CD4-positive, alpha-beta T cell treated with Interleukin-6 at 100 ng/mL for 8 hours (primary cell): ENCODE results near the gene RCOR3.
"Not testable (repeated sequence)": the region's sequence is repeated elsewhere in the genome, so short reads cannot be mapped to it uniquely, and the experiment has no call there.

Source experiments
- DNase-seq: peaks from one replicate; pipeline ENCODE4 v3.0.0-alpha.2; 2020; ENCODE audit warnings: mixed read lengths, low spot score

RCOR3 gene

GRCh38 chr1:211260141-211261107 lies 1.3 kb downstream of the RCOR3 start:
- DNase-seq = peak; percentile 53

GRCh38 chr1:211261229-211261628 lies 2.1 kb downstream of the RCOR3 start:
- no peak for DNase-seq

- DNase-seq = not testable (repeated sequence)
These were observed 3.9 kb downstream of the RCOR3 start for GRCh38 chr1:211263022-211263421.

- no peak for DNase-seq
These were observed 8.2 kb downstream of the RCOR3 start for GRCh38 chr1:211267204-211267857.

GRCh38 chr1:211279340-211279739 lies 20.2 kb downstream of the RCOR3 start:
- no peak for DNase-seq

DNA sequence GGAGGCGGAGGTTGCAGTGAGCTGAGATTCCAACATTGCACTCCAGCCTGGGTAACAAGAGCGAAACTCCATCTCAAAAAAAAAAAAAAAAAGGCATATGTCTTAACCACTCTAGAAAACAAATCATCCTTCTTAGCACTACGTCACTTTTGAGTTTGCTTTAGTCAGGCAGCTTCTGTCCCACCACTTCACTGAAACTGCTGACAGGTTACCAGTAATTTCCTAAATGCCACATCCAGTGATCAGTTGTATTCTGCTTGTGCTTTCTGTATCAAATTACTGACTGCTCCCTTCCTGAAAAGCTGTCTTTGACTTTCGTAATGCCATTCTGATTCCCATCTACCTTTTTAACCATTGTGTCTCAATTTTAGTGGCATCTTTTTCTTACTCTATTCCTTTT lies 21.7 kb downstream of the RCOR3 start:
- no peak for DNase-seq

- no peak for DNase-seq
These were observed 22.3 kb downstream of the RCOR3 start for GRCh38 chr1:211281320-211282022.

- no peak for DNase-seq
These were observed 22.8 kb downstream of the RCOR3 start for GRCh38 chr1:211282023-211282373.

GRCh38 chr1:211285196-211285595 lies 26.0 kb downstream of the RCOR3 start:
- no peak for DNase-seq

- no peak for DNase-seq
These were observed 28.1 kb downstream of the RCOR3 start for GRCh38 chr1:211287218-211287617.

GRCh38 chr1:211292411-211292810 lies 33.2 kb downstream of the RCOR3 start:
- DNase-seq = no peak

DNA sequence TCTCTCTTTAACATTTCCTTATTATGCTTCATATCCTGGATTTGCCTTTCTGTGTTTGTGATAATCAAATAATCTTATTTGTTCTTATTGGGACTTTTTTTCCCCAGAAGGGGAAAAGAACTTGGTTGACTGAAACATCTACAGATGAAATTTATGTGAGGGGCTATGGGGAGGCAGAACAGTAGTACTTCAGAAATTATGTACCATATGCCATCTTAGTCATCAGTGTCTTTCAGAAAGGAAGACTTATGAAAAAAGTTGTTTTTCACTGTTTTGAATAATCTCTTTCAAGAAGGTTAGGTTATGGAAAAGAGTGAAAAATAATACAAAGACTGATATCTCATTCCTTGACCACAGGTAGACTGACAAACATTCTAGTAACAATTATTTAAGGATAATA lies 37.2 kb downstream of the RCOR3 start:
- DNase-seq = no peak

DNA sequence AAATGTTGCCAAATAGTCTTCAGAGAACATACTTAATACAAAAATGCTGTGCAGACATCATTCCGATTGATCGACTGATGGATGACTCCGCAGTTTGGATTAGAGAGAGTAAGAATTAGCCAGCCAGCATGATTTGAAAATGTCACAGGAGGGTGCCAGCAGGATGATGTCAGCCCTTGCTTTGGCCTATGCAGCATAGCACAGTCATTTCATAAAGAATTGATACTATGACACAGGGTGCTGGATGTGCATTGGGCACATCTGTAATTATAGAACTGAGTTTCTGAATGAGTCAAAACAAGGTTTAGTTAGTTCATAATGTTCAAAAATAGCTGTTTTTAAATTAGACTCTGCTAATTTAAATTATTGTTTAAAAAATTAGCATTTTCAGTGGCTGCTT lies 45.9 kb downstream of the RCOR3 start:
- no peak for DNase-seq

DNA sequence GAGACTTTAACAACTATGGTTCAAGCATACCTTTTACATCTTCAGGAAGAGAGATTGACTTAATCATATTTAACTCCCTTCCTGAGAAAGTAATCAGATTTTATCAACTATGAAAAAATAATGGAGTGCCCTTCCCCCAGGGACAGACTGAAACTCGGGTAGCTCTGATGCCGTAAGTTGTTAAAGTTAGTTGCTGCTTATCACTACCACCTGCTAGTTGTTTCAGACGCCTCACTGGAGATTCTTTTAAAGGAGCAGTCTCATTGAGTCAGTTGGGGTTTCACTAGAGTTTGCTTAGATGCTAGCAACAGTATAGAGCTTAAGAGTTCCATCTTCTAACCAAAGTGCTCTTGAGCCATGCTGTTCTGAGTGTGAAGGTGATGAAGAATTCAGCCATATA lies 50.5 kb downstream of the RCOR3 start:
- no peak for DNase-seq

DNA sequence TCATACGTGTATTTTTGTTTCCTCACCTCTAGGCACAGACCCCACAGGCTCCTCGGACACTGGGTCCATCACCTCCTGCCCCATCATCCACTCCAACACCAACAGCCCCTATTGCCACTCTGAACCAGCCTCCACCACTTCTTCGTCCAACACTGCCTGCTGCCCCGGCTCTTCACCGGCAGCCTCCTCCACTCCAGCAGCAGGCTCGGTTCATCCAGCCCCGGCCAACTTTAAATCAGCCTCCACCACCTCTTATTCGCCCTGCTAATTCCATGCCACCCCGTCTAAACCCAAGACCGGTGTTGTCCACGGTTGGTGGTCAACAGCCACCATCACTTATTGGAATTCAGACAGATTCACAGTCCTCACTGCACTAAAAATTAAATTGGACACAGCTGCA lies 54.2 kb downstream of the RCOR3 start:
- no peak for DNase-seq

DNA sequence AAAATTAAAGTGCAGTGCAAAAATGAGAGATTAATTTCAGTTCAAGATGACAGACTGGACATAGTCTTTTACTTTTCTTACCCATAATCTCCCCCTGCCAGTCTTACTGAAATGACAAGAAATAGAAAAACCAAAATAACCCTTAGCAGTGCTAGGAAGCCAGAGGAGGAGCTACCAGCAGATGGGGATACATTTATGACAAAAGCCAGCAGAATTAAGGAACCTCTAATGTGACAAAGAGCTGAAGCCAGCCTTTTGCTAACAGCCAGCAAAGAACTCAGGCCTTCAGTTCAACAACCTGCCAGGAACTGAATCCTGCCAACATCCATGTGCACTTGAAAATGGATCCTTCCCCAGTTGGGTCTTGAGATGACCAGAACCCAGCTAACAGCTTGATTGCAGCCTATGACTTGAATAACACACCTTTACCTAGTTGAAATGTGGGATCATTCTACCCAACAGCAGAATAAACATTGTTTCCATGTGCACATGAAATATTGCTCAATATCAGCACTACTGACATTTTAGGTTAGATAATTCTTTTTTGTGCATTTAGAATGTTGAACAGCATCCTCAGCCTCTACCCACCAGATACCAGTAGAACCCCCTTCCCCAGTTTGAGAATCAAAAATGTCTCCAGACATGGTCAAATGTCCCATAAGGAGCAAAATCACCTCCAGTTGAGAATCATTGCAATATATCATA lies 59.6 kb downstream of the RCOR3 start:
- no peak for DNase-seq

DNA sequence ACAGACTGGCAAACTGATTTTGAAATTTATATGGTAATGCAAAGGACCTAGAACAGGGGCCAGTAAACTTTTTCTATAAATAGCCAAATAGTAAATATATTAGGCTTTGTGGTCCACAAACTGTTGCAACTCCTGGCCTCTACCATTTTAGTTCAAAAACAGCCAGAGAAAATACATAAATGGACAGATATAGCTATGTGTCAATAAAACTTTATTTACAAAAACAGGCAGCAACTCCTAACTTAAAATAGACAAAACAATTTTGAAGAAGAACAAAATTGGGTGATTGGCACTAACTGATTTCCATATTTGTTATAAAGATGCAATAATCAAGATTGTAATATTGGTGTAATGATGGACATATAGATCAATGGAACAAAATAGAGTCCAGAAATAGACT lies 60.7 kb downstream of the RCOR3 start:
- DNase-seq = no peak

- no peak for DNase-seq
These were observed 61.8 kb downstream of the RCOR3 start for GRCh38 chr1:211320980-211321379.

GRCh38 chr1:211321646-211322045 lies 62.5 kb downstream of the RCOR3 start:
- not testable (repeated sequence) for DNase-seq

DNA sequence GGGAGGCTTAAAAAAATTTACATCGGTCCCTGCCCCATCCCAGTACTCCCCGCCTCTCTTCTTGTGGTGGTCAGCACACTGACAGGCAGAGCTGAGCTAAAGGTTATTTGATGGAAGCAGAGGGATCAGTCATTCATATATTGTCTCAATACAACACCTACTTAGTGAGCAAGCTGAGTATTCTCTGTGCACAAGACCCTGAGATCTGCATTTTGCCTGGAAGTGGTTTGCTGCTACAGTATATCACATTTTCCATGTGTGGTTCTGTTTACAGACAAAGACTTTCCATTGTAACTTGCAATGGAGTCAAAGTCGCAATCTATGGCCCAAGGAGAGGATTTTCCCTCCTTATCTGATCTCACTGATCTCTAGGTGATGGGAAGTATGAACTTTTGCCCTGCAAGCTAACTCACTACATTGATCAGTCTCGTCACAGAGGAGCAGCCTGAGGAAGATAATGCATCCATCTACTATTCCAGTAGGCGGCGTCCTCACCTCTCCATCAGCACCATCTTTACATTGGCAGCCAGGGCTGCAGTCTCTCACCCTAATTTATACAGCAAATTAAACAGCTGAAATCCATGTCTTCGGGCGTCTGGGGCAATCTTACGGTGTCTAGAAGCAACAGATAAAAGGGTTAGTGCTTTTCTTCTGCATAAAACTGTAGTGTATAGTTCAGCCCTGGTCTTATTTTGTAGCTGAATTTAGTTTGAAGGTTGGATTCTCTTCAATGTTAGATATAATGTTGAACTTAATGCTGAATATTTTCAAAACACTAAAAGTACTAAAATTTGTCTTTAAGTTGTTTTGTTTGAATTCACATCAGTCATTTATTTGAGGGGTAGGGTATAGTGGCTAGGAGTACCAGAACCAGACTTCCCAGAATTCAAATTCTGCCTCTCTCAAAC lies 64.2 kb downstream of the RCOR3 start:
- DNase-seq = peak; percentile 78
